Ishikawa (cell line): Measurements from ENCODE around the gene TMEM138.

Experiments used
- CEBPB ChIP-seq: IDR thresholded peaks from 2 replicates; pipeline ENCODE4 v1.6.1; 2012
- CREB1 ChIP-seq: IDR thresholded peaks from 2 replicates; pipeline ENCODE4 v1.6.1; 2012; ENCODE audit warnings: low read depth
- EGR1 ChIP-seq: IDR thresholded peaks from 2 replicates; pipeline ENCODE4 v1.6.1; 2012
- EP300 ChIP-seq: IDR thresholded peaks from 2 replicates; pipeline ENCODE4 v1.6.1; 2012; ENCODE audit warnings: borderline replicate concordance
- FOXM1 ChIP-seq: IDR thresholded peaks from 2 replicates; pipeline ENCODE4 v1.6.1; 2012; ENCODE audit warnings: low read depth, borderline replicate concordance
- MAX ChIP-seq: IDR thresholded peaks from 2 replicates; pipeline ENCODE4 v1.6.1; 2012
- NFIC ChIP-seq: IDR thresholded peaks from 2 replicates; pipeline ENCODE4 v1.6.1; 2012
- RAD21 ChIP-seq: IDR thresholded peaks from 2 replicates; pipeline ENCODE4 v1.6.1; 2012; ENCODE audit warnings: low read depth
- TAF1 ChIP-seq: IDR thresholded peaks from 2 replicates; pipeline ENCODE4 v1.6.1; 2012; ENCODE audit warnings: low read depth, mild to moderate bottlenecking
- TCF12 ChIP-seq: IDR thresholded peaks from 2 replicates; pipeline ENCODE4 v1.6.1; 2012; ENCODE audit warnings: low read depth
- TEAD4 ChIP-seq: IDR thresholded peaks from 2 replicates; pipeline ENCODE4 v1.6.1; 2012
- USF1 ChIP-seq: IDR thresholded peaks from 2 replicates; pipeline ENCODE4 v1.6.1; 2012
- YY1 ChIP-seq: IDR thresholded peaks from 2 replicates; pipeline ENCODE4 v1.6.1; 2012; ENCODE audit warnings: low read depth
- ZBTB7A ChIP-seq: IDR thresholded peaks from 2 replicates; pipeline ENCODE4 v1.6.1; 2012; ENCODE audit warnings: low read depth
- TF ChIP-seq, protein P1 (sequence below): IDR thresholded peaks from 2 replicates; pipeline ENCODE4 v1.6.1; 2012; ENCODE audit warnings: low read depth, mild to moderate bottlenecking

Gene TMEM138

DNA sequence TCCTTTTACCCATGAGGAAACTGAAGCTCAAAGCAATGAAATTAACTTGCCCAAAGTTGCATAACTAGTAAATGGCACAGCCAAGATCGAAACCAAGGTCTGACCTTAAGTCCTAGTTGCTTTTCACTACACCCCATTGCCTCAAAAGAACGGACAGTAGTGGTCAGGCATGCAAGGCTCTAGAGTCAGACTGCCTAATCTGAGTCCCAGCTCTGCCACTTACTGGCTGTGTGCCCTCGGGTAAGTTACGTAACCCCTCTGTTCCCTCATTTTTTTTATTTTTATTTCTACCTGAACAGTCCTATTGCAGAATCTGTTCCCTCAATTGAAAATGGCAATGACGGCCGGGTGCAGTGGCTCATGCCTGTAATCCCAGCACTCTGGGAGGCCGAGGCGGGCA lies 10.1 kb upstream of the TMEM138 start:
- no peak for TF ChIP-seq RAD21
- no peak for TF ChIP-seq USF1
- no peak for TF ChIP-seq EP300
- TF ChIP-seq FOXM1 = no peak
- TF ChIP-seq MAX = no peak

DNA sequence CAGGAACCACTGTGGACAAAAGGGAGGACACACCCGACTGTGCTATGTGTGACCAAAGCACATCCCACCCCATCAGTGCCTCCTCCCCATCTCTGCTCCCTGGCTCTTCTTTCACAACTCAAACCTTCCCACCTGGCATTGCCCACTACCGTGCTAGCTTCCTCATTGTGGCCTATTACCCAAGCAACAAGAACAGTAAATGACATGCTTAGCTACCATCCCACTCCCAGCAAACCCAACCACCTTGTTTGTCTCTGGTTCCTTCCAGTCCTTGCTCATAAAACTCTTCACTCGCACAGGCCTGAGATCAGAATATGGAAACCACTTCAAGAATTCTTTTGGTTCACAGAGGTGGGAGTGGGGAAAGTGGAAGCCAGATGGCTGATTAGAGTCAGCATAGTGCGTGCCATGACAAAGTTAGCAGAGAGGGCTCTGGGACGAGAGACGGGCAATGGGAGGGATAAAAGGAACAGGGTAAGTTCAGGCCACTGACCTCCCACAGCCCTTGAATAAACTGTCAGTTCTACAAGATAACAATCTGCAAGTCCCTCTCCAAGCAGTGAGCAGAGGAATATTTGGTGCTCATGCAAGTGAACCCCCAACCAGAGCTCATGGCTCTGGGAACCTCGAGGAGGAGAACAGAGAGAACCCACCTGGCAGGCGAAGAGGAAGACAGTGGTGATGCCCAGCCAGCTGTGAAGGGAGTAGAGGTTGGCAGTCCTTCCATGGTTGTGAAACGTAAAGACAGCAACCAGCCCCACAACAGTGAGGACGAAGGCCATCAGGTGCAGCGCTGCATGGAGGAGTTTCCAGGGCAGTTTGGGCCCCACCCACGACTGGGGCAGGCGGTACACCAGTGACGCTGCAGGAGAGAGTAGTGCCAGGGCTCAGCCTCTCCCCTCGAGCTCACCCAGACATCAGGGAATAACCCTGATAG lies 8.8 kb upstream of the TMEM138 start:
- TF ChIP-seq EGR1 = no peak
- TF ChIP-seq CREB1 = no peak
- no peak for TF ChIP-seq USF1
- TF ChIP-seq TEAD4 = no peak
- no peak for TF ChIP-seq NFIC
- no peak for TF ChIP-seq FOXM1
- TF ChIP-seq TCF12 = no peak
- no peak for TF ChIP-seq ZBTB7A
- no peak for TF ChIP-seq YY1

GRCh38 chr11:61354208-61354607 lies 8.0 kb upstream of the TMEM138 start:
- TF ChIP-seq CREB1 (no peak), RAD21 (no peak), CEBPB (no peak), EP300 (no peak), YY1 (no peak), MAX (no peak)

- TF ChIP-seq USF1 = no peak
- no peak for TF ChIP-seq TAF1
- no peak for TF ChIP-seq NFIC
- TF ChIP-seq MAX = no peak
- TF ChIP-seq, protein P1, sequence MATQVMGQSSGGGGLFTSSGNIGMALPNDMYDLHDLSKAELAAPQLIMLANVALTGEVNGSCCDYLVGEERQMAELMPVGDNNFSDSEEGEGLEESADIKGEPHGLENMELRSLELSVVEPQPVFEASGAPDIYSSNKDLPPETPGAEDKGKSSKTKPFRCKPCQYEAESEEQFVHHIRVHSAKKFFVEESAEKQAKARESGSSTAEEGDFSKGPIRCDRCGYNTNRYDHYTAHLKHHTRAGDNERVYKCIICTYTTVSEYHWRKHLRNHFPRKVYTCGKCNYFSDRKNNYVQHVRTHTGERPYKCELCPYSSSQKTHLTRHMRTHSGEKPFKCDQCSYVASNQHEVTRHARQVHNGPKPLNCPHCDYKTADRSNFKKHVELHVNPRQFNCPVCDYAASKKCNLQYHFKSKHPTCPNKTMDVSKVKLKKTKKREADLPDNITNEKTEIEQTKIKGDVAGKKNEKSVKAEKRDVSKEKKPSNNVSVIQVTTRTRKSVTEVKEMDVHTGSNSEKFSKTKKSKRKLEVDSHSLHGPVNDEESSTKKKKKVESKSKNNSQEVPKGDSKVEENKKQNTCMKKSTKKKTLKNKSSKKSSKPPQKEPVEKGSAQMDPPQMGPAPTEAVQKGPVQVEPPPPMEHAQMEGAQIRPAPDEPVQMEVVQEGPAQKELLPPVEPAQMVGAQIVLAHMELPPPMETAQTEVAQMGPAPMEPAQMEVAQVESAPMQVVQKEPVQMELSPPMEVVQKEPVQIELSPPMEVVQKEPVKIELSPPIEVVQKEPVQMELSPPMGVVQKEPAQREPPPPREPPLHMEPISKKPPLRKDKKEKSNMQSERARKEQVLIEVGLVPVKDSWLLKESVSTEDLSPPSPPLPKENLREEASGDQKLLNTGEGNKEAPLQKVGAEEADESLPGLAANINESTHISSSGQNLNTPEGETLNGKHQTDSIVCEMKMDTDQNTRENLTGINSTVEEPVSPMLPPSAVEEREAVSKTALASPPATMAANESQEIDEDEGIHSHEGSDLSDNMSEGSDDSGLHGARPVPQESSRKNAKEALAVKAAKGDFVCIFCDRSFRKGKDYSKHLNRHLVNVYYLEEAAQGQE = no peak
- TF ChIP-seq ZBTB7A = no peak
- TF ChIP-seq FOXM1 = no peak
- TF ChIP-seq RAD21 = no peak
- no peak for TF ChIP-seq TEAD4
- TF ChIP-seq CEBPB = no peak
- no peak for TF ChIP-seq TCF12
- TF ChIP-seq EP300 = no peak
These were observed 5.5 kb upstream of the TMEM138 start for GRCh38 chr11:61356706-61357105.

GRCh38 chr11:61357233-61357893 lies 4.8 kb upstream of the TMEM138 start:
- TF ChIP-seq ZBTB7A (no peak), YY1 (no peak), EP300 (no peak), CEBPB (no peak), USF1 (no peak), TCF12 (no peak), CREB1 (no peak), MAX (no peak), EGR1 (no peak), NFIC (no peak), RAD21 (no peak)

DNA sequence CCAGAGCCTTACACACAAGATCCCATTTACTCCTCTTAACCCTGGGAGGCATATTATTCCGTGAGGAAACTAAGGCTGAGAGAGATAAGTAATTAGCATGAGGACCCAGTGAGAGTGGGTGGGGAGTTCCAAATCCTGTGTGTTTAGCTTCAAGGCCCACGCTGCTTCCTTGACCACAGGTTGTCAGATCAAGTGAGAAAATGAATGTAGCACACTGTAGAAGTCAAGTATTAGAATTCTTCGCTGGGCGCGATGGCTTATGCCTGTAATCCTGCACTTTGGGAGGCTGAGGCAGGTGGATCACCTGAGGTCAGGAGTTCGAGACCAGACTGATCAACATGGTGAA lies 4.3 kb upstream of the TMEM138 start:
- TF ChIP-seq YY1 (no peak), EP300 (no peak), NFIC (no peak), TAF1 (no peak), USF1 (no peak), MAX (no peak), RAD21 (no peak), TCF12 (no peak), EGR1 (no peak), ZBTB7A (no peak), CEBPB (no peak), CREB1 (no peak), TEAD4 (no peak), FOXM1 (no peak)
- TF ChIP-seq, protein P1 = no peak
